Measurements from ENCODE around the gene UQCRHL.
"Not testable (repeated sequence)": the region's sequence is repeated elsewhere in the genome, so short reads cannot be mapped to it uniquely, and the experiment has no call there.

UQCRHL gene

DNA sequence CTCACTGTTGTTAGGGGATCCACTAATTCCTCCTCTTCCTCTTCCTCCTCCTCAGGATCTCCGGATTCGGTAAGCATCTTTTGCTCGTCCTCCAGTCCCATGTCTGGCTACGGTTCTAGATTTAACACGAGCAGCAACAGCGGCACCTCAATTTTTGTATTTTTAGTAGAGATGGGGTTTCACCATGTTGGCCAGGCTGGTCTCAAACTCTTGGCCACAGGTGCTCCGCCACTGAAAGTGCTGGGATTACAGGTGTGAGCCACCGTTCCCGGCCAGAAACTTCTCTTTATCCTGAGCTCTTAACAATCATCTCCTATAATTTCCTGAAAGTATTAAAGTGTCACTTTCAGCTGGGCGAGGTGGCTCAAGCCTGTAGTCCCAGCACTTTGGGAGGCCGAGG is at the start of gene UQCRHL:
Gene UQCRHL (minus strand): TSS at position 101 of the 400 bp plus-strand sequence. CDS start 0 bp downstream, at position 101.
- H2AFZ ChIP-seq (ENCODE audit: low read depth, low read length); H3K4me1 ChIP-seq (ENCODE audit: low read length); H3K9me3 ChIP-seq (ENCODE audit: insufficient read depth, low read length); H3K27ac ChIP-seq (ENCODE audit: low read length); H3K4me2 ChIP-seq (ENCODE audit: low read length); H3K36me3 ChIP-seq (replicated peaks; ENCODE audit: low read depth, low read length); H3K4me3 ChIP-seq (ENCODE audit: low read length); H3K79me2 ChIP-seq (ENCODE audit: low read length); H4K20me1 ChIP-seq (ENCODE audit: insufficient read depth, low read length); H3K9ac ChIP-seq (ENCODE audit: low read length); H3K27me3 ChIP-seq (ENCODE audit: low read depth, low read length): not testable (repeated sequence)

DNA sequence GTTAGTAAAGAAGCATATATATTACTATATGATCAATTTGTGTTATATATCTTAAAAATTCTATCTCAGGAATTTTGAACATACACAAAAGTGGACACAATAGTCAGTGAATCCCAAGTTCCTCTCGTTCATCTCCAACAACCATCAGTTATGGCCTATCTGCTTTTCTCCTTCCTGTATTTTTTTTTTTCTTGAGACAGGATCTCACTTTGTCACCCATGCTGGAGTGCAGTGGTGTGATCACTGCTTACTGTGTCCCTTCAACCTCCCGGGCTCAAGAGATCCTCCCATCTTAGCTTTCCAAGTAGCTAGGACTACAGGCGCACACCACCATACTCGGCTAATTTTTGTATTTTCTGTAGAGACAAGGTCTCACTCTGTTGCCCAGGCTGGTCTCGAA is 49.4 kb upstream of the UQCRHL start:
- TF ChIP-seq, protein P1, sequence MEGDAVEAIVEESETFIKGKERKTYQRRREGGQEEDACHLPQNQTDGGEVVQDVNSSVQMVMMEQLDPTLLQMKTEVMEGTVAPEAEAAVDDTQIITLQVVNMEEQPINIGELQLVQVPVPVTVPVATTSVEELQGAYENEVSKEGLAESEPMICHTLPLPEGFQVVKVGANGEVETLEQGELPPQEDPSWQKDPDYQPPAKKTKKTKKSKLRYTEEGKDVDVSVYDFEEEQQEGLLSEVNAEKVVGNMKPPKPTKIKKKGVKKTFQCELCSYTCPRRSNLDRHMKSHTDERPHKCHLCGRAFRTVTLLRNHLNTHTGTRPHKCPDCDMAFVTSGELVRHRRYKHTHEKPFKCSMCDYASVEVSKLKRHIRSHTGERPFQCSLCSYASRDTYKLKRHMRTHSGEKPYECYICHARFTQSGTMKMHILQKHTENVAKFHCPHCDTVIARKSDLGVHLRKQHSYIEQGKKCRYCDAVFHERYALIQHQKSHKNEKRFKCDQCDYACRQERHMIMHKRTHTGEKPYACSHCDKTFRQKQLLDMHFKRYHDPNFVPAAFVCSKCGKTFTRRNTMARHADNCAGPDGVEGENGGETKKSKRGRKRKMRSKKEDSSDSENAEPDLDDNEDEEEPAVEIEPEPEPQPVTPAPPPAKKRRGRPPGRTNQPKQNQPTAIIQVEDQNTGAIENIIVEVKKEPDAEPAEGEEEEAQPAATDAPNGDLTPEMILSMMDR (IDR thresholded peaks at IDR 0.05; ENCODE audit: low read depth, low read length) = no peak
- no peak for TF ChIP-seq EZH2phosphoT487 (IDR thresholded peaks at IDR 0.05; ENCODE audit: low read depth)
- no peaks in the 10 kb centered on the region for H3K27me3 ChIP-seq (ENCODE audit: low read depth, low read length)
- no peaks in the 10 kb centered on the region for H3K9me3 ChIP-seq (ENCODE audit: insufficient read depth, low read length)
- H3K4me3 ChIP-seq (ENCODE audit: low read length) = no peak overlapping the region
- peaks cover 14% of the 10 kb centered on the region for H3K4me1 ChIP-seq (ENCODE audit: low read length)
- no peak overlapping the region for H2AFZ ChIP-seq (ENCODE audit: low read depth, low read length)
- H3K36me3 ChIP-seq (replicated peaks; ENCODE audit: low read depth, low read length) = no peaks in the 10 kb centered on the region
- H3K9ac ChIP-seq (ENCODE audit: low read length) = no peak overlapping the region
- H3K4me2 ChIP-seq (ENCODE audit: low read length) = no peak overlapping the region
- H4K20me1 ChIP-seq (ENCODE audit: insufficient read depth, low read length) = peaks cover 21% of the 10 kb centered on the region
- H3K27ac ChIP-seq (ENCODE audit: low read length) = no peak overlapping the region
- peaks cover 95% of the 10 kb centered on the region for H3K79me2 ChIP-seq (ENCODE audit: low read length)

DNA sequence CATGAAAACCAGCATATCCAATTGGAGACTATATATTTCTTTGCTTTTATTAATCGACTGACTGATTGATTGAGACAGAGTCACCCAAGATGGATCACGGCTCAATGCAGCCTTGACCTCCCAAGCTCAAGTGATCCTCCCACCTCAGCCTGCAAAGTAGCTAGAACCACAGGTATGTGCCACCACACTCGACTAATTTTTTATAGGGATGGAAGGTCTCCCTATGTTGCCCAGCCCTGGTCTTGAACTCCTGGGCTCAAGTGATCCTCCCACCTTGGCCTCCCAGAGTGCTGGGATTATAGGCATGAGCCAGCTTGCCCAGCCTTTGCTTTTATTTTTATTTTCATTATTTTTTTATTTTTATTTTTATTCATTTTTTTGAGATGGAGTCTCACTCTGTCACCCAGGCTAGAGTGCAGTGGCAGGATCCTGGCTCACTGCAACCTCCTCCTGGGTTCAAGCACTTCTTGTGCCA is 45.4 kb upstream of the UQCRHL start:
- no peak overlapping the region for H3K4me2 ChIP-seq (ENCODE audit: low read length)
- TF ChIP-seq, protein P1 (IDR thresholded peaks at IDR 0.05; ENCODE audit: low read depth, low read length) = no peak
- no peak for TF ChIP-seq EZH2phosphoT487 (IDR thresholded peaks at IDR 0.05; ENCODE audit: low read depth)
- no peak overlapping the region for H3K27ac ChIP-seq (ENCODE audit: low read length)

DNA sequence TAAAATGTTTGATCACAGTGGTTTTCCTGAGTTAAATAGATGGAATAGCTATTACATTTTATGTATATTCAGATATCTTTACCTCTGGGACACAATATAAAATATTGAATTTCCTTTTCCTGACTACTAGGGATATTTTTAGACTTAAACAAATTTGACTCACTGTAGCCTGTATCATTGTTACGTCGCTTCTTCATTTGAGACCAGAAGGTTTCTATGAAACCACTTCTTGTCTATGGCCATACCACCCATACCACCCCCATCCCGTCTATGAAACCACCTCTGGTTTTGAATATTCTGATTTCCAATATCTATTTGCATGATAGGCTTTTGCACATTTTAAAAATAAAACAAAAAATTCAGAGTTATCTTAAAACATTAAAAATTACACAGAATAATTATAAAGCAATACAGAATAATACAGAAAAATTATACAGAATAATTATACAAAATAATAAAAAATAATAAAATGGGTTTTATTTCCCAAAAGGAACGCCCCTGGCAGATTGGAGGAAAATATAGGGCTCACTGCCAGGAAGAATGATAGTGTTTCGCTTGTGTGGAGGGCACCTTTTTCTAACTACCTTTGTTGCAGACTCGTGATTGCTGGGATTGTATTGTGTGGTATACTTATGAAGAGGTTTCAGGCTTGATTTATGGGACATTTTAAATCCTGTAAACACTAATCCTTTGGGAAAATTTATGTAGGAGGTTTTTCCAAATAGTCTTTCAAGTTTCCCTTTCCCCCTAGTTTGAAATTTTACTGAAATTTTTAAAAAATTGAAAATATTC is 44.8 kb upstream of the UQCRHL start:
- no peaks in the 10 kb centered on the region for H3K27me3 ChIP-seq (ENCODE audit: low read depth, low read length)
- peaks cover 10% of the 10 kb centered on the region for H4K20me1 ChIP-seq (ENCODE audit: insufficient read depth, low read length)
- TF ChIP-seq, protein P1 (IDR thresholded peaks at IDR 0.05; ENCODE audit: low read depth, low read length) = no peak
- no peak for TF ChIP-seq EZH2phosphoT487 (IDR thresholded peaks at IDR 0.05; ENCODE audit: low read depth)
- no peak overlapping the region for H3K9ac ChIP-seq (ENCODE audit: low read length)
- H3K4me1 ChIP-seq (ENCODE audit: low read length) = peaks cover 29% of the 10 kb centered on the region
- H3K27ac ChIP-seq (ENCODE audit: low read length) = no peak overlapping the region
- no peaks in the 10 kb centered on the region for H3K36me3 ChIP-seq (replicated peaks; ENCODE audit: low read depth, low read length)
- H2AFZ ChIP-seq (ENCODE audit: low read depth, low read length) = no peak overlapping the region
- no peaks in the 10 kb centered on the region for H3K9me3 ChIP-seq (ENCODE audit: insufficient read depth, low read length)
- H3K79me2 ChIP-seq (ENCODE audit: low read length) = peaks cover 95% of the 10 kb centered on the region
- peak overlapping the region; percentile 40 for H3K4me2 ChIP-seq (ENCODE audit: low read length)
- H3K4me3 ChIP-seq (ENCODE audit: low read length) = peak overlapping the region; percentile 38; the same call in 1 of the 2 replicates

More for the DNA sequence above, 45.4 kb upstream of the UQCRHL start:
- Histone ChIP-seq H3K9ac (ENCODE audit: low read length) (no peak overlapping the region), H2AFZ (ENCODE audit: low read depth, low read length) (no peak overlapping the region), H3K79me2 (ENCODE audit: low read length) (peaks cover 99% of the 10 kb centered on the region), H3K9me3 (ENCODE audit: insufficient read depth, low read length) (no peaks in the 10 kb centered on the region), H4K20me1 (ENCODE audit: insufficient read depth, low read length) (peaks cover 10% of the 10 kb centered on the region), H3K27me3 (ENCODE audit: low read depth, low read length) (no peaks in the 10 kb centered on the region), H3K4me1 (ENCODE audit: low read length) (peaks cover 29% of the 10 kb centered on the region), H3K4me3 (ENCODE audit: low read length) (no peak overlapping the region), H3K36me3 (replicated peaks; ENCODE audit: low read depth, low read length) (no peaks in the 10 kb centered on the region)
